Measurements from ENCODE around the gene ALDH3B2. TPM values are rescaled to one million over a fixed set of nuclear protein-coding genes. Genes with fewer than 3 reads are reported as not detected.
"Not testable (repeated sequence)": the region's sequence is repeated elsewhere in the genome, so short reads cannot be mapped to it uniquely, and the experiment has no call there.

Gene ALDH3B2
- total RNA-seq, 1 experiment from 2014 or later, result not detected

GRCh38 chr11:67621928-67622327 is 52.5 kb downstream of the ALDH3B2 start:
- in situ Hi-C loops (cut with HindIII; ENCODE audit: low sequenced_read_pairs); DNase-seq (ENCODE audit: low spot score): not testable (repeated sequence)

DNA sequence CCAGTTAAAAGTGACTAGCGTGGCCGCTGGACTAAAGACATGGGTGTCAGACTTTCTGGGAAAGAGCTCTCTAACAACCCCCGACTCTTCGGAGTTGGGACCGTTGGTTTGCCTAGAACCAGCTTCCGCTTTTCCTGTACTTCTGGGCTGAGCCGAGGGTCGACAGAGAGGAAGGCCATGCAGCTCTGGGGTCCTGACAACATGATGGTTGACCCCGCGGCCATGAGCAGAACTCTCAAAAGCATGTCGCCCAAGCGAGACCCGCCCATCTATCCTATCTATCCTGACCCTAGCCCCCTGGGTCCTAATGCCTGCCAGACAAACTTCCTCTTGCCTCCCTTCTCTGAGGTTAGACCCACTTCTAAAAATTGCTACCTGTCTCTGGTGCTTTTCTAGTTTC is 53.8 kb downstream of the ALDH3B2 start:
- in situ Hi-C loops (cut with HindIII; ENCODE audit: low sequenced_read_pairs); DNase-seq (ENCODE audit: low spot score): not testable (repeated sequence)

DNA sequence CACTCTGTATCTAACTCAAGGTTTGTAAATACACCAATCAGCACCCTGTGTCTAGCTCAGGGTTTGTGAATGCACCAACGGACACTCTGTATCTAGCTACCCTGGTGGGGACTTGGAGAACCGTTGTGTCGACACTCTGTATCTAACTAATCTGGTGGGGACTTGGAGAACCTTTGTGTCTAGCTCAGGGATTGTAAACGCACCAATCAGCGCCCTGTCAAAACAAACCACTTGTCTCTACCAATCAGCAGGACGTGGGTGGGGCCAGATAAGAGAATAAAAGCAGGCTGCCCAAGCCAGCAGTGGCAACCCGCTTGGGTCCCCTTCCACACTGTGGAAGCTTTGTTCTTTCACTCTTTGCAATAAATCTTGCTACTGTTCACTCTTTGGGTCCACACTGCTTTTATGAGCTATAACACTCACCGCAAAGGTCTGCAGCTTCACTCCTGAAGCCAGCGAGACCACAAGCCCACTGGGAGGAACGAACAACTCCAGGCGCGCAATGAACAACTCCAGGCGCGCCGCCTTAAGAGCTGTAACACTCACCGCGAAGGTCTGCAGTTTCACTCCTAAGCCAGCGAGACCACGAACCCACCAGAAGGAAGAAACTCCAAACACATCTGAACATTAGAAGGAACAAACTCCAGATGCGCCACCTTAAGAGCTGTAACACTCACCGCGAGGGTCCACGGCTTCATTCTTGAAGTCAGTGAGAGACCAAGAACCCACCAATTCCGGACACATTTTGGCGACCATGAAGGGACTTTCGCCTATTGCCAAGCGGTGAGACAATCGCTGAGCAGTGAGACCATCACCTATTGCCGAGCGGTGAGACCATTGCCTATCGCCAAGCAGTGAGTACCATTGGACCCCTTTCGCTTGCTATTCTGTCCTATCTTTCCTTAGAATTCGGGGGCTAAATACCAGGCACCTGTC is 54.5 kb downstream of the ALDH3B2 start:
- DNase-seq (ENCODE audit: low spot score); in situ Hi-C loops (cut with HindIII; ENCODE audit: low sequenced_read_pairs): not testable (repeated sequence)

GRCh38 chr11:67618901-67619659 is 55.3 kb downstream of the ALDH3B2 start:
- in situ Hi-C loops (cut with HindIII; ENCODE audit: low sequenced_read_pairs); DNase-seq (ENCODE audit: low spot score): not testable (repeated sequence)

GRCh38 chr11:67617243-67617953 is 57.0 kb downstream of the ALDH3B2 start:
- no peak for DNase-seq (ENCODE audit: low spot score)
- in situ Hi-C loops (cut with HindIII; ENCODE audit: low sequenced_read_pairs), result no loop called here

DNA sequence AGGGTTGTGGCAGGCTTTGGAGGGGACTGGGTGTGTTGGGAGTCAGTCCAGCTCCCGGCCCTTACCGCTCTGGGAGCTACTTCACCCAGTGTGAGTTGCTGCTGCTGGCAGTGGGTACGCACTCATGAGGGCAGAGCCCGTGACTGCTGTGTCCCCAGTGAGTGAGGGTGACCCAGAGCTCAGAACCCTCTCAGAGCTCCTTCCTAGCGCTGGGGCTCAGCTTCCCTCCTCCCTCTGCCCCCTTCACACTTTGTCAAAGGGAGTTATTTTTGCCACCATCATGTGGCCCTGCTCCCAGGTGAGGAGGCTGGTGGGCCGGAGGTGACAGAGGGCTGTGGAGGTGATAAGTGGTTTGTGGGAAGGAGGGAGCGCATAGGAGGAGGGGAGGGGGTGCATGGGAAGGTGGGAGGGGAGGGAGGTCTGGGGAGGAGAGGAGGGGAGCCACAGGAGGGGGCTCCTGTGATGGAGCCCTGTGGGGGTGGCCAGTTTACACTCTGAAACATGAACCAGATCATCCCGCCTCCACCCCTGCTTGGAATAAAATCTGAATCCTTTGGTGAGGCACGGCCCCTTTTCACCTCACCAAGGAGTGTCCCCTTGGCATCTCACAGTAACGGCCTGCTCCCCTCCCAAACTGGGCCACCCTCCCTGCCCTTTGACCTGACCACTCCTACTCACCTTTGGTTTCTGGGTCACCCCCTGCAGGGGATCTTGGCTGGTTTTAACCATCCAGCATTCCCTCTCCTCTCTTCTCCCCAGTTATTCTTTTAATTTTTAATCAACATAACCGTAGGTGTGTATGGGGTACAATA is 57.8 kb downstream of the ALDH3B2 start:
- in situ Hi-C loops (cut with HindIII; ENCODE audit: low sequenced_read_pairs), result no loop called here
- no peak for DNase-seq (ENCODE audit: low spot score)

DNA sequence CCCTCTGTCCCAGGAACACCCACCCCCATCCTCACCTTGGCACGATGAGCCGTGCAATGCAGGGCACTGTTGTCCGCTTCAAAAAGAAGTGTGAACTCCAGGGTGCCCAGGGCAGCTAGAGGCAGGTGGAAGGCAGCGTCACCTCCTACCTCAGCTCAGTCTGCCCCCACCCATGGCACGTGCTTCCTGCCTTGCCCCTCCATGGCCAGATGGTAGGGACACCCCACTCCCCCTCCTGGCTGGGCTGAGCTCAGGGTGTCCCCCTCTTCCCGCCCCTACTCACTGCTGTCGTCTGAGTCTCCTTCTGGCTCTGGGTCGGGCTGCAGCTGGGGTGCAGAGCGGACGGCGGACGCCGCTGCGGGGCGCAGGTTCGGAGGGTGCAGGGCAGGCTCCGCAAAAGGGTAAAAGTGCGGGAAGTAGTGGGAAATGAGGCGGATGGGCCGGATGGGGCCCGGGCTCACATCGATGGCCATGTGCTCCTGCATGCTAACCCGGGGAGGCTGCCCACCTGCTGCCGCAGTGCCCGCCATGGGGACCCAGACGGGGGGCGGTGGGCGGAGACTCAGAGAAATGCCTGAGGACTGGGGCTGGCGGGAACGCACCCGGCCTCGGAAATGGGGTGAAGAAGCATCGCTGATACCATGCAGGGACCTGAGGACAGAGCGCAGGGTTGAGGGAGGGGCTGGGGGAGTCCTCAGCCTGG is 58.5 kb downstream of the ALDH3B2 start:
- DNase-seq (ENCODE audit: low spot score), result no peak
- in situ Hi-C loops (cut with HindIII; ENCODE audit: low sequenced_read_pairs), result no loop called here

- in situ Hi-C loops (cut with HindIII; ENCODE audit: low sequenced_read_pairs), result no loop called here
- DNase-seq (ENCODE audit: low spot score), result no peak
Observed at GRCh38 chr11:67614730-67615714, 59.4 kb downstream of the ALDH3B2 start.

GRCh38 chr11:67613960-67614715 is 60.3 kb downstream of the ALDH3B2 start:
- in situ Hi-C loops (cut with HindIII; ENCODE audit: low sequenced_read_pairs), result no loop called here
- peak; percentile 20 for DNase-seq (ENCODE audit: low spot score)

DNA sequence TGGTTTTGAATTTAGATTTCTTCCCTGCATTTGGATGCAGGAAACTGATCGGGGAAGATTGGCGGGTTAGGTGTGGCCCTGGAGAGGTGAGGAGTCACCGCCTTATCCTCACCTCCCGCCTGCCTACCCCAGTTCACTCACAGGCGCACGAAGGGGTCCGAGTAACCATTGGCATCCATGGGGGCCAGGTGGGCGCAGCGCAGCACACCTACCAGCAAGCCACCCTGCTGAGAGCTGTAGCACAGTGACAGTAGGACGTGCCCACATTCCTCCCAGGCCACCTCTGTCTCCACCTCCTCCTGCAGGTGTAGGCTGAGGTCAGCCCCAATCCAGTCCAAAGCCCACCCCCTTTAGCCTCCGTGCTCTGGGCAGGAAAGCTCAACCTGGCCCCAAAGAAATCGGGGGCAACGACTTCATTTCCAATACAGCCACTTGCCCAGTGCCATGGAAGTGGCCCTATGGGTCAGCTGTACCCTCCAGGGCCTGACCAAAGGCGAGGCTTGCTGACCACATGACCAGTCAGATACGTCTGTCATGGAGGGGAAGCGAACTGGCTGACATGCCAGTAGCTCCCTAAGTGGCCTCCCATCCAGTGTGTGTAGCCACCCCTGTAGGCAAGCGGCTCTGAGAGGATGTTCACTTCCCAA is 61.0 kb downstream of the ALDH3B2 start:
- no peak for DNase-seq (ENCODE audit: low spot score)
- in situ Hi-C loops (cut with HindIII; ENCODE audit: low sequenced_read_pairs), result no loop called here

- no peak for DNase-seq (ENCODE audit: low spot score)
- in situ Hi-C loops (cut with HindIII; ENCODE audit: low sequenced_read_pairs), result no loop called here
Observed at GRCh38 chr11:67612751-67613150, 61.7 kb downstream of the ALDH3B2 start.

Other genes starting within 250 kb of the ALDH3B2 start
- gene RPS6KB2, start 246.1 kb downstream of the ALDH3B2 start, total RNA-seq (2014; rRNA removed; shearing (Covaris generic)), result 121 and 125 TPM in 2 replicates
- gene PTPRCAP, start 236.9 kb downstream of the ALDH3B2 start, total RNA-seq (2014; rRNA removed; shearing (Covaris generic)), result not detected in 2 replicates
- gene CORO1B, start 231.1 kb downstream of the ALDH3B2 start, total RNA-seq (2014; rRNA removed; shearing (Covaris generic)), result 177 and 184 TPM in 2 replicates
- gene GPR152, start 221.9 kb downstream of the ALDH3B2 start, total RNA-seq (2014; rRNA removed; shearing (Covaris generic)), result not detected in 2 replicates
- not detected in 2 replicates for gene CABP4, start 219.3 kb downstream of the ALDH3B2 start, total RNA-seq (2014; rRNA removed; shearing (Covaris generic))
- 88.8 and 126 TPM in 2 replicates for gene TMEM134, start 205.4 kb downstream of the ALDH3B2 start, total RNA-seq (2014; rRNA removed; shearing (Covaris generic))
- 73.5 and 102 TPM in 2 replicates for gene AIP, start 191.6 kb downstream of the ALDH3B2 start, total RNA-seq (2014; rRNA removed; shearing (Covaris generic))
- 27.0 and 35.2 TPM in 2 replicates for gene PITPNM1, start 169.3 kb downstream of the ALDH3B2 start, total RNA-seq (2014; rRNA removed; shearing (Covaris generic))
- 36.1 and 36.4 TPM in 2 replicates for gene CDK2AP2, start 166.5 kb downstream of the ALDH3B2 start, total RNA-seq (2014; rRNA removed; shearing (Covaris generic))
- not detected in 2 replicates for gene CABP2, start 151.2 kb downstream of the ALDH3B2 start, total RNA-seq (2014; rRNA removed; shearing (Covaris generic))
- gene GSTP1, start 90.8 kb downstream of the ALDH3B2 start, total RNA-seq (2014; rRNA removed; shearing (Covaris generic)), result 1,075 and 1,129 TPM in 2 replicates
- gene NDUFV1, start 67.7 kb downstream of the ALDH3B2 start, total RNA-seq (2014; rRNA removed; shearing (Covaris generic)), result 412 and 488 TPM in 2 replicates
- 12.1 and 12.6 TPM in 2 replicates for gene NUDT8, start 44.7 kb downstream of the ALDH3B2 start, total RNA-seq (2014; rRNA removed; shearing (Covaris generic))
- not detected in 2 replicates for gene TBX10, start 34.9 kb downstream of the ALDH3B2 start, total RNA-seq (2014; rRNA removed; shearing (Covaris generic))
- gene ACY3, start 23.9 kb downstream of the ALDH3B2 start, total RNA-seq (2014; rRNA removed; shearing (Covaris generic)), result not detected in 2 replicates

All from G401 (cell line).